Measurements from ENCODE around the gene KRT35.

The KRT35 gene

GRCh38 chr17:41491476-41491875, 10.5 kb upstream of the KRT35 start:
- no peak overlapping the region for H3K4me3 ChIP-seq (ENCODE audit: low read length)
- no peak for DNase-seq (ENCODE audit: low read depth, low spot score)

- no peak overlapping the region for H3K4me3 ChIP-seq (ENCODE audit: low read length)
- DNase-seq (ENCODE audit: low read depth, low spot score), result no peak
These were observed 9.3 kb upstream of the KRT35 start for GRCh38 chr17:41490000-41490990.

- DNase-seq (ENCODE audit: low read depth, low spot score), result no peak
These were observed 8.6 kb upstream of the KRT35 start, which contains the start of gene KRT36 for GRCh38 chr17:41489531-41489930. Gene KRT36 (minus strand): TSS chr17:41489910. CDS start chr17:41489864, 46 bp downstream.

GRCh38 chr17:41486809-41487530, 6.0 kb upstream of the KRT35 start:
- H3K4me3 ChIP-seq (ENCODE audit: low read length), result no peak overlapping the region
- no peak for DNase-seq (ENCODE audit: low read depth, low spot score)

More at GRCh38 chr17:41489531-41489930, 8.6 kb upstream of the KRT35 start, which contains the start of gene KRT36:
- H3K4me3 ChIP-seq (ENCODE audit: low read length), result no peak within 1 kb of the TSS

GRCh38 chr17:41486316-41486715, 5.4 kb upstream of the KRT35 start:
- no peak for DNase-seq (ENCODE audit: low read depth, low spot score)
- no peak overlapping the region for H3K4me3 ChIP-seq (ENCODE audit: low read length)

GRCh38 chr17:41484920-41485904, 4.3 kb upstream of the KRT35 start:
- no peak for DNase-seq (ENCODE audit: low read depth, low spot score)
- no peak overlapping the region for H3K4me3 ChIP-seq (ENCODE audit: low read length)

GRCh38 chr17:41483991-41484826, 3.3 kb upstream of the KRT35 start:
- DNase-seq (ENCODE audit: low read depth, low spot score), result no peak
- no peak overlapping the region for H3K4me3 ChIP-seq (ENCODE audit: low read length)

GRCh38 chr17:41483531-41483930, 2.6 kb upstream of the KRT35 start:
- H3K4me3 ChIP-seq (ENCODE audit: low read length), result no peak overlapping the region
- no peak for DNase-seq (ENCODE audit: low read depth, low spot score)

GRCh38 chr17:41480581-41480980, 370 bp downstream of the KRT35 start:
- DNase-seq (ENCODE audit: low read depth, low spot score), result no peak

GRCh38 chr17:41480136-41480535, 815 bp downstream of the KRT35 start:
- H3K4me3 ChIP-seq (ENCODE audit: low read length), result no peak overlapping the region
- no peak for DNase-seq (ENCODE audit: low read depth, low spot score)

More at GRCh38 chr17:41480581-41480980, 370 bp downstream of the KRT35 start:
- H3K4me3 ChIP-seq (ENCODE audit: low read length), result no peak overlapping the region

GRCh38 chr17:41478237-41478636, 2.7 kb downstream of the KRT35 start:
- no peak overlapping the region for H3K4me3 ChIP-seq (ENCODE audit: low read length)
- no peak for DNase-seq (ENCODE audit: low read depth, low spot score)

GRCh38 chr17:41476866-41477815, 3.8 kb downstream of the KRT35 start:
- DNase-seq (ENCODE audit: low read depth, low spot score), result no peak
- H3K4me3 ChIP-seq (ENCODE audit: low read length), result no peak overlapping the region

GRCh38 chr17:41475421-41475820, 5.5 kb downstream of the KRT35 start:
- no peak for DNase-seq (ENCODE audit: low read depth, low spot score)
- H3K4me3 ChIP-seq (ENCODE audit: low read length), result no peak overlapping the region

- H3K4me3 ChIP-seq (ENCODE audit: low read length), result no peak overlapping the region
- no peak for DNase-seq (ENCODE audit: low read depth, low spot score)
These were observed 6.1 kb downstream of the KRT35 start for GRCh38 chr17:41474863-41475262.

- no peak for DNase-seq (ENCODE audit: low read depth, low spot score)
These were observed 12.6 kb downstream of the KRT35 start for GRCh38 chr17:41468346-41468745.

GRCh38 chr17:41467561-41467960, 13.4 kb downstream of the KRT35 start:
- no peak for DNase-seq (ENCODE audit: low read depth, low spot score)
- no peak overlapping the region for H3K4me3 ChIP-seq (ENCODE audit: low read length)

More at GRCh38 chr17:41468346-41468745, 12.6 kb downstream of the KRT35 start:
- H3K4me3 ChIP-seq (ENCODE audit: low read length), result no peak overlapping the region

- no peak within 1 kb of the TSS for H3K4me3 ChIP-seq (ENCODE audit: low read length)
- no peak for DNase-seq (ENCODE audit: low read depth, low spot score)
These were observed 14.0 kb downstream of the KRT35 start, which contains the start of gene KRT32 for GRCh38 chr17:41466988-41467387. Gene KRT32 (minus strand): TSS chr17:41467386. CDS start chr17:41467325, 61 bp downstream.

Measured in Jurkat, Clone E6-1 (cell line).